Measurements from ENCODE around the gene MCTP1. TPM values are rescaled to one million over a fixed set of nuclear protein-coding genes. Genes with fewer than 3 reads are reported as not detected.

MCTP1 gene
- total and polyA plus RNA-seq, 9 of the 15 experiments (the other 6 are each of a cell fraction or from before 2014, with no cell fraction given), result 0.04 to 0.93 (median 0.06) TPM; not detected in 4

GRCh38 chr5:95044096-95044495, 240.8 kb downstream of the MCTP1 start:
- Histone ChIP-seq H3K9ac (ENCODE audit: insufficient read depth in 1 of 2, low read depth in 2 of 2, low read length in 2 of 2) (no peak overlapping the region), H4K20me1 (replicated peaks; ENCODE audit: control insufficient read depth, insufficient read depth, low read length) (no peaks in the 10 kb centered on the region), H3K36me3 (ENCODE audit: control insufficient read depth, insufficient read depth, low read length) (no peaks in the 10 kb centered on the region), H3K27ac (ENCODE audit: extremely low read depth, low read depth, low read length) (no peak overlapping the region), H3K4me1 (replicated peaks in 1 of 2; ENCODE audit: control insufficient read depth in 2 of 2, insufficient read depth in 2 of 2, low read length in 2 of 2) (no peaks in the 10 kb centered on the region), H3K4me2 (ENCODE audit: insufficient read depth, low read length) (no peak overlapping the region), H3K9me1 (ENCODE audit: control insufficient read depth, insufficient read depth, low read length) (no peaks in the 10 kb centered on the region), H3K27me3 (ENCODE audit: control insufficient read depth in 2 of 2, insufficient read depth in 2 of 2, low read length in 2 of 2) (no peaks in the 10 kb centered on the region), H3K9me3 (replicated peaks; ENCODE audit: control insufficient read depth, insufficient read depth, low read depth, low read length) (no peaks in the 10 kb centered on the region), H3K79me2 (ENCODE audit: control insufficient read depth, insufficient read depth, low read length) (no peaks in the 10 kb centered on the region), H2AFZ (ENCODE audit: low read depth, low read length) (no peak overlapping the region), H3K4me3 (no peak overlapping the region)
- DNase-seq (ENCODE audit: extremely low read depth in 1 of 4, low spot score in 3 of 4) (no peak), ATAC-seq (no peak), FAIRE-seq (no peak)
- ChIA-PET CTCF (ENCODE audit: low intra/inter-chr PET ratio) (no interaction called here), POLR2A (no interaction called here)
- intact Hi-C loops (cut with micrococcal nuclease), result no loop called here
- in situ Hi-C loops (cut with MboI), result no loop called here
- WGBS (ENCODE audit: insufficient coverage, low coverage, missing lambda C conversion rate), result 0% methylated on average over 2 of the region's 2 CpGs
- no TSS peak for BruUV-seq (replicated peaks)
- TF ChIP-seq HMG20A (CRISPR knock-in tag; conservative IDR thresholded peaks at IDR 0.05), result no peak
- TF ChIP-seq, protein P1, sequence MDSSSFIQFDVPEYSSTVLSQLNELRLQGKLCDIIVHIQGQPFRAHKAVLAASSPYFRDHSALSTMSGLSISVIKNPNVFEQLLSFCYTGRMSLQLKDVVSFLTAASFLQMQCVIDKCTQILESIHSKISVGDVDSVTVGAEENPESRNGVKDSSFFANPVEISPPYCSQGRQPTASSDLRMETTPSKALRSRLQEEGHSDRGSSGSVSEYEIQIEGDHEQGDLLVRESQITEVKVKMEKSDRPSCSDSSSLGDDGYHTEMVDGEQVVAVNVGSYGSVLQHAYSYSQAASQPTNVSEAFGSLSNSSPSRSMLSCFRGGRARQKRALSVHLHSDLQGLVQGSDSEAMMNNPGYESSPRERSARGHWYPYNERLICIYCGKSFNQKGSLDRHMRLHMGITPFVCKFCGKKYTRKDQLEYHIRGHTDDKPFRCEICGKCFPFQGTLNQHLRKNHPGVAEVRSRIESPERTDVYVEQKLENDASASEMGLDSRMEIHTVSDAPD (CRISPR knock-in tag; IDR thresholded peaks at IDR 0.05), result no peak
- no peak for TF ChIP-seq SRSF9 (IDR thresholded peaks at IDR 0.05; ENCODE audit: borderline replicate concordance, low read depth, low read length)
- TF ChIP-seq DDX20 (tag; IDR thresholded peaks at IDR 0.05; ENCODE audit: low read depth), result no peak
- no peak for TF ChIP-seq SETDB1 (IDR thresholded peaks at IDR 0.05; ENCODE audit: low read length)
- TF ChIP-seq, protein P2, sequence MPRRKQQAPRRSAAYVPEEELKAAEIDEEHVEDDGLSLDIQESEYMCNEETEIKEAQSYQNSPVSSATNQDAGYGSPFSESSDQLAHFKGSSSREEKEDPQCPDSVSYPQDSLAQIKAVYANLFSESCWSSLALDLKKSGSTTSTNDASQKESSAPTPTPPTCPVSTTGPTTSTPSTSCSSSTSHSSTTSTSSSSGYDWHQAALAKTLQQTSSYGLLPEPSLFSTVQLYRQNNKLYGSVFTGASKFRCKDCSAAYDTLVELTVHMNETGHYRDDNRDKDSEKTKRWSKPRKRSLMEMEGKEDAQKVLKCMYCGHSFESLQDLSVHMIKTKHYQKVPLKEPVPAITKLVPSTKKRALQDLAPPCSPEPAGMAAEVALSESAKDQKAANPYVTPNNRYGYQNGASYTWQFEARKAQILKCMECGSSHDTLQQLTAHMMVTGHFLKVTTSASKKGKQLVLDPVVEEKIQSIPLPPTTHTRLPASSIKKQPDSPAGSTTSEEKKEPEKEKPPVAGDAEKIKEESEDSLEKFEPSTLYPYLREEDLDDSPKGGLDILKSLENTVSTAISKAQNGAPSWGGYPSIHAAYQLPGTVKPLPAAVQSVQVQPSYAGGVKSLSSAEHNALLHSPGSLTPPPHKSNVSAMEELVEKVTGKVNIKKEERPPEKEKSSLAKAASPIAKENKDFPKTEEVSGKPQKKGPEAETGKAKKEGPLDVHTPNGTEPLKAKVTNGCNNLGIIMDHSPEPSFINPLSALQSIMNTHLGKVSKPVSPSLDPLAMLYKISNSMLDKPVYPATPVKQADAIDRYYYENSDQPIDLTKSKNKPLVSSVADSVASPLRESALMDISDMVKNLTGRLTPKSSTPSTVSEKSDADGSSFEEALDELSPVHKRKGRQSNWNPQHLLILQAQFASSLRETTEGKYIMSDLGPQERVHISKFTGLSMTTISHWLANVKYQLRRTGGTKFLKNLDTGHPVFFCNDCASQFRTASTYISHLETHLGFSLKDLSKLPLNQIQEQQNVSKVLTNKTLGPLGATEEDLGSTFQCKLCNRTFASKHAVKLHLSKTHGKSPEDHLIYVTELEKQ (CRISPR knock-in tag; IDR thresholded peaks at IDR 0.05), result no peak
- no peak for TF ChIP-seq AFF1 (IDR thresholded peaks at IDR 0.05; ENCODE audit: low read depth in 1 of 2, partially characterized antibody in 2 of 2)
- no peak for TF ChIP-seq MITF (IDR thresholded peaks at IDR 0.05)
- TF ChIP-seq KLF6 (CRISPR knock-in tag; IDR thresholded peaks at IDR 0.05; ENCODE audit: borderline replicate concordance), result no peak
- no peak for TF ChIP-seq CHD4 (IDR thresholded peaks at IDR 0.05; ENCODE audit: insufficient read depth, insufficient replicate concordance, low read depth, low read length, poor library complexity, severe bottlenecking)
- TF ChIP-seq RUNX1 (IDR thresholded peaks at IDR 0.05; ENCODE audit: low read depth), result no peak
- TF ChIP-seq DMBX1 (CRISPR knock-in tag; IDR thresholded peaks at IDR 0.05; ENCODE audit: borderline replicate concordance), result no peak
